ENCODE measurements around the gene SCARB1.

GRCh38 chr12:124768452-124769162, 95.1 kb downstream of the SCARB1 start:
- TF ChIP-seq, protein P1, sequence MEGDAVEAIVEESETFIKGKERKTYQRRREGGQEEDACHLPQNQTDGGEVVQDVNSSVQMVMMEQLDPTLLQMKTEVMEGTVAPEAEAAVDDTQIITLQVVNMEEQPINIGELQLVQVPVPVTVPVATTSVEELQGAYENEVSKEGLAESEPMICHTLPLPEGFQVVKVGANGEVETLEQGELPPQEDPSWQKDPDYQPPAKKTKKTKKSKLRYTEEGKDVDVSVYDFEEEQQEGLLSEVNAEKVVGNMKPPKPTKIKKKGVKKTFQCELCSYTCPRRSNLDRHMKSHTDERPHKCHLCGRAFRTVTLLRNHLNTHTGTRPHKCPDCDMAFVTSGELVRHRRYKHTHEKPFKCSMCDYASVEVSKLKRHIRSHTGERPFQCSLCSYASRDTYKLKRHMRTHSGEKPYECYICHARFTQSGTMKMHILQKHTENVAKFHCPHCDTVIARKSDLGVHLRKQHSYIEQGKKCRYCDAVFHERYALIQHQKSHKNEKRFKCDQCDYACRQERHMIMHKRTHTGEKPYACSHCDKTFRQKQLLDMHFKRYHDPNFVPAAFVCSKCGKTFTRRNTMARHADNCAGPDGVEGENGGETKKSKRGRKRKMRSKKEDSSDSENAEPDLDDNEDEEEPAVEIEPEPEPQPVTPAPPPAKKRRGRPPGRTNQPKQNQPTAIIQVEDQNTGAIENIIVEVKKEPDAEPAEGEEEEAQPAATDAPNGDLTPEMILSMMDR (IDR thresholded peaks at IDR 0.05): no peak
- TF ChIP-seq POLR2AphosphoS5 (IDR thresholded peaks at IDR 0.05; ENCODE audit: low read depth, low read length): no peak
- TF ChIP-seq SIN3A (IDR thresholded peaks at IDR 0.05; ENCODE audit: borderline replicate concordance, insufficient read depth, low read depth, low read length): no peak

Measured in Panc1 (cell line).